ENCODE measurements around the gene MOV10L1.

Gene MOV10L1

GRCh38 chr22:50089682-50090411, at the start of gene MOV10L1:
Gene MOV10L1 (plus strand): TSS chr22:50090006. CDS start chr22:50090089, 83 bp downstream.
- DNase-seq: no peak

DNA sequence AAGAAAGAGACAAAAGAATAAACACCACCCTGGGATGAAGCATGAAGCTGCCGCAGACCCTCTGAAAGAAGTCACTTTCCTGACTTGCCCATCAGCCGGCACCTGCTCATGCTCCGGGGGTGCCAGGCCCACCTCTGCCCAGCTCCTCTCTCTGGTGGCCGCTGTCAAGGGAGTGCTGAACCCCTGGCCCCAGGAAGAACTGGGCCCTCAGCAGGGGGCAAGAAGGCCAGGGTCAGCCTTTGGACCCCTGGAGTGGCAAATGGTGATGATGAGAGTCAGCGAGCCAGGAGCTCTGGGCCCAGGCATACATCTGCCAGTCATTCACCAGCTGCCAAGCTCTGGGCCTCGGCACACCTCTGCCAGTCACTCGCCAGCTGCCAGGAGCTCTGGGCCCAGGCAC, 49.1 kb upstream of the MOV10L1 start:
- DNase-seq: no peak

- no peak for DNase-seq
Observed at GRCh38 chr22:50041361-50042065, 48.3 kb upstream of the MOV10L1 start.

- DNase-seq: no peak
Observed at GRCh38 chr22:50044485-50045118, 45.2 kb upstream of the MOV10L1 start.

- DNase-seq: no peak
Observed at GRCh38 chr22:50045211-50046018, 44.4 kb upstream of the MOV10L1 start.

DNA sequence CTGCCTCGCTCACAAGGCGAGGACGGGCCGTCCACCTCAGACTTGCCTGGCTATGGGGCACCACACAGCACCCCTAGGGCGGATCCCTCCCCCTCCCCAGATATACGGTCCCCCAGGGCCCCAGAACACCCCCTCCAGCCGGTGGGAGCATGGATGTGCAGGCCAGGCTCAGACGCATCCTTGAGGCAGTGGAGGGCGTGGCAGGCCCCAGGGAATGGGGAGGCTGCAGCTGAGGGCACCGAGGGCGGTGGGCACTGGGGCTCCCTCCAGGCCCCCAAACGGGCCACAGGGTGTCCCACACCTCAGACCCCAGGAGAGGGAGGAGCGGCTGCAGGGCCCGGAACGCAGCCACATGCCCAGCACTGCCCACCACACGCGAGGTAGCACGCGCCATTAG, 43.8 kb upstream of the MOV10L1 start:
- no peak for DNase-seq

DNA sequence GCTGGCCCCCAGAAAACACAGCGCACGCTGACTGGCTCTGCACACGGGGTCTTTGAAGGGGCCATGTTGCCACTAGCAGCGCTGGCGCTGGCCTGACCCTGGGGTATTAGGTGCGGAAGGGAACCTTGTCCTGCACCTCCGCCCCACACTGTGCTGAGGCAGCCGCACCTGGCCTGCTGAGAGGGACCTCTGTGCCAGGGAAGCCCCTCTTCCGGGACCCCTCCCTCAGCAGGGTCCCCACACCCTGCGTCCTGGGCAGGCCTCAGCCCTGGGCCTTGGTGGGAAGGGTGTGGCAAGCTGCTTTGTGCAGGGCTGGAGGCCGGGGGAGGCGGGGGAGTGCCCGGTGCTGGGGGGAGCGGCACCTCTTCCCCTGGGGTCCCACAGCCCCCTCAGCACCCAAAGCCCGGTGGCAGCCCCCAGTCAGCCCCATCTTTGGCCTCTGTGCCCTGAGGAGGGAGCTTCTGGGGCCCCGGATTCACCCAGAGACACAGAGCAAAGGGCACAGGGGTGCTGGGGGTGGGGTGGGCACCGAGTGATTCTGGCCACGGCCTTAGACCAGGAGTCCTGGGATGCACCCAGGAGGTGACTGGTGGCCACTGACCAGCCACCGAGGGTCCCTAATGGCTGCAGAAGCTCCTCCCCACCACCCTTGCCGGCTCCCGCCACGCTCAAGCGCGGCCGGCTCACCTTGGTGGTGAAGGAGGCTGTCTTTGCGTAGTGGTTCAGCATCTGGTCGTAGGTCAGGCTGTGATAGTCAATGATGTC, 43.1 kb upstream of the MOV10L1 start:
- DNase-seq: no peak

GRCh38 chr22:50047346-50047745, 42.5 kb upstream of the MOV10L1 start:
- DNase-seq: no peak

DNA sequence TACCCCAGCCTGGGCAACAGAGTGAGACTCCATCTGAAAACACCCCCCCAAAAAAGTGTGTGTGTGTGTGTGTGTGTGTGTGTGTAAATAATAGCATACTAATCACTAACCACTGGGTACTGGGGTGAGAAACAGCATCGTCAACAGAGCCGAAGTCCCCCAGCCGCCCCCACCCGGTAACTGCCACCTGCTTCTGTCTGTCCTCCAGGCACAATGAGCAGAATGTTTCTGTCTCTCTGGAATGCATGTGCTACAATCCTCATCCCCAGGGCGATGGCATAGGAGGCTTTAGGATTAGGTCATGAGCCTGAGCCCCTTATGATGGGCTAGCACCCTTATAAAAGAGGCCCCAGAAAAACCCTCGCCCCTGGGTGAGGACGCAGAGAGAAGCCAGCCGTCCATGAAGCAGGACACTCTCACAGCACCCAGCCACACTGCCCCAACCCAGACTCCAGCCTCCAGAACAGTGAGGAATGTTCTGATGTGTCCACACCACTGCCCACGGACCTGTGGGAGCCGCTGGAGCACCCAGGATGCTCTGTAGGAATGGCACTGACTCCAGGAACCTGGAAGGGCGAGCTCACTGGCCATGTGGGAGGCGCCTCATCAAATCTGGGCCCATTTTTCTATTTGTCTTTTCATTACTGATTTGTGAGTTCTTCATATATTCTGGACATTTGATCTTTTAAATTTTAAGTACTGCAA, 41.6 kb upstream of the MOV10L1 start:
- no peak for DNase-seq

DNA sequence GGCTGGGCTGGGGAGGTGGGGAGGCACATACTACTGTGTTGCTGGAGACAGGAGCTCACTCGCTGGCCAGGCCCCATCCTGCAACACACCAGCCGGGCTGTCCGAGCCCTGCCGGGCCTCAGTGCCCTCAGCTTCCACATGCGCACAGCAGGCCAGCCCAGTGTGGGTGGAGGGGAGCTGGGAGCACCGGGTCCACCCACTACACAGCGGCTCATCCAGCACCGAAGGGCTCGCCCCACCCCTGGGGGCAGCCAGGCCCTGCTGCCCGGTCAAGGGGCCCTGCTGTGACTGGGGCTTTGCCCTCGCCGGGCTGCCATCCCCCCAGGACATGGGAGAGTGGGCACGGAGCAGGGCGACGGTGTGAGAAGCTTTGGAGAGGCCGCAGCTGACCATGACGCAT, 41.0 kb upstream of the MOV10L1 start:
- DNase-seq: no peak

- no peak for DNase-seq
Observed at GRCh38 chr22:50049299-50050195, 40.3 kb upstream of the MOV10L1 start.

- DNase-seq: no peak
Observed at GRCh38 chr22:50051930-50052329, 37.9 kb upstream of the MOV10L1 start.

DNA sequence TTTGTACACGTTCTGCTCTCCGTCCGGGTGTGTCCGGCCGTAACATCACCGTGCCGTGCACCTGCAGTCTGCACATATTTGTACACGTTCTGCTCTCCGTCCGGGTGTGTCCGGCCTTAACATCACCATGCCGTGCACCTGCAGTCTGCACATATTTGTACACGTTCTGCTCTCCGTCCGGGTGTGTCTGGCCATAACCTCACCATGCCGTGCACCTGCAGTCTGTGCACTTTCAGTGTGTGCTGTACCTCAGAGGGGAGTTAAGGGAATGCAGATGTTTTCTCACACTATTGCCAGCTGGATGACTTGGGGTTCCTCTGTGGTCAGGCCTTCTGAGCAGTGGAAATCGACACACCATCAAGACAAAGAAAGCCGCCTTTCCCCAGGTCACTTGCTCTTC, 35.9 kb upstream of the MOV10L1 start:
- no peak for DNase-seq

DNA sequence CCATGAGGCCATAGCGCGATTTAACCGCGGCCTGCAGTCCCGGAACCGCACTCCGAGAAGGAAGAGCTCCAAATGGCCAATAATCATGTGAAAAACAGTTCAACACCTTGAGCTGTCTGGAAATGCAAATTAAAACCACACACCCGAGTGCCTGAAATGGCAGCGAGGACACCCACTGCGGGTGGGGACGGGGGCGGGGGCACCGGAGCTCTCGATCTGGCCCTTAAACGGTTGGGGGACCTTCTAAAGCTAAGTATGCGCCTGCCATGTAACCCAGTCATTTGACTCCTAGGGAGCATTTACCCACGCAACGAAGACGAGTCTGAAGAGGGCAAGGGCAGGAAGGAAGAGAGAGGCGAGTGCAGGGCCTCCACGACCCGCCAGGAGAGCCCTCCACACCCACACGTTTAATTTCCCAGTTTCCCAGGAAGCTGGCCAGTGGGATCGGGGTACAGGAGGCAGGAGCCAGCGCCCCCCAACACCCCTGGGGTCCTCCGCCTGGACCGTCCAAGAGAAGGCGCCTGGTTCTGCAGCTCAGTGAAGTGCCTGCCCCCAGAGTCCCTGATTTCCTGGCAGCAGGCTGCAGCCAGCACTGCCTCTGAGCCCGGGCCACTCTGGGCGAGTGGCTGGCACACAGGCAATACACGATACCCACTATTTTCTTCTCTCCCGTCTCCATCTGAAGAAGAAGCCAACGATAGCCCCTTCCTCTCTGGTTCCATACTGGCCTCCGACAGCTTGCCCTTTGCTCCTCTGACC, 33.4 kb upstream of the MOV10L1 start:
- no peak for DNase-seq

- DNase-seq: no peak
Observed at GRCh38 chr22:50057278-50058060, 32.3 kb upstream of the MOV10L1 start.

DNA sequence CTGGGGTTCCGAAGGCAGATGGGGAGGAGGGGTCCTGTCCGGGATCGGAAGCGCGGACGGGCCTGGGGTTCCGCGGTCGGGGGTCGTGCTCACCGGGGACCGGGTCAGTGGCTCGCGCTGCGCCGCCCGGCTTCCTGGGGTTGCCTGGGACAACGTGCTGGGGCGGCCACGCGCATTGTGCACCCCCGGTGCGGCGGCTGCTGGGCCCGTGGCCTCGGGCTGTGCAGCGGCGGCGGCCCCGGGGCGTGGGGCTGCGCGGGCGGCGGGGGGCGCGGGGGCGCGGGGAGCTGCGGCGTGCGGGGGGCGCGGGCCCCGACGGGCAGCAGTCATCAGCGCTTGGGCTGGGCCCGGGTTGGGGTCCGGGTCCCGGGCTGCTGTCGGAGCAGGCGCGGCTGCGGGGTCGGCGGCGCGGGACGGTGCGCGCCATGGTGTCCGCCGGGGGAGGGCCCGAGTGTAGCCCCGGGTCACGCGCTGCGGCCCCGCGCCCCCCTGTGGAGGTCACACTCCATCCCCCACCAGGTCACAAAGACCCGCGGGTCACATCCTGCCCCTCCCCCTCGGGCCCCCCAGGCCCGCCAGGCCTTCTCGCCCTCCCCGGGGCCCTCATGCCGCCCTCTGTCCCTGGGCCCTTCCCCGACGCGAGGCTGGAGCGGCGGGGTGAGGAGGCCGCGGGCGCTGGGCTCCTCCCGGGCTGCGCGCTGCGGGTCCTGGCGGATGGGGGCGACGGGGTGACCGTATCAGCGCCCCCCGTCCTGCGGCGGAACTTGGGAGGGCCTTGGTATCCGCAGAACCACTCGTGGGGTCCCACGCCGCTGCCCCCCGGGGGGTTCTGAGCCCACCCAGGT, 31.5 kb upstream of the MOV10L1 start, which contains the start of gene TTLL8:
Gene TTLL8, minus strand, starts transcription at position 238 of the 845 bp plus-strand sequence.
- no peak for DNase-seq

GRCh38 chr22:50058906-50059880, 30.6 kb upstream of the MOV10L1 start:
- no peak for DNase-seq

Data from activated T-cell treated with anti-CD3 and anti-CD28 coated beads, Interleukin-2, amount 50 U/mL, for 1 hour (primary cell).